HG03442 (cell line): ENCODE results near the gene KLK8.
"Not testable (repeated sequence)": the region's sequence is repeated elsewhere in the genome, so short reads cannot be mapped to it uniquely, and the experiment has no call there.

Experiments used
- ATAC-seq: cut with Tn5 transposase; IDR thresholded peaks from one replicate; pipeline ENCODE4 v1.9.1; 2021; ENCODE audit warnings: mild to moderate bottlenecking, moderate library complexity; ENCODE audit not compliant: unreplicated experiment

Gene KLK8

DNA sequence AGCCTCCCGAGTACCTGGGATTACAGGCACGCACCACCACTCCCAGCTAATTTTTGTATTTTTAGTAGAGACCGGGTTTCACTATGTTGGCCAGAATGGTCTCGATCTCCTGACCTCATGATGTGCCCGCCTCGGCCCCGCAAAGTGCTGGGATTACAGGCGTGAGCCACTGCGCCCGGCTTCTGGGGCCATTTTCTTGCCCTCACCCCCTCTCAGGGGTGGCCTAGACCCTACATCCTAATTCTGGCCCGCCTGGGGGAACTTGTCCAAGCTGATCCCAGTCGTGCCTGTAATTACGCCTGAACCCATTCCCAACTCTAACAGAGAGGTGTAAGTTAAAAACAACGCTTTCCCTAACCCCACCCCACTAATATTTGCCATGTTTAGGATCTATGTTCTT is 17.0 kb downstream of the KLK8 start:
- ATAC-seq = not testable (repeated sequence)

DNA sequence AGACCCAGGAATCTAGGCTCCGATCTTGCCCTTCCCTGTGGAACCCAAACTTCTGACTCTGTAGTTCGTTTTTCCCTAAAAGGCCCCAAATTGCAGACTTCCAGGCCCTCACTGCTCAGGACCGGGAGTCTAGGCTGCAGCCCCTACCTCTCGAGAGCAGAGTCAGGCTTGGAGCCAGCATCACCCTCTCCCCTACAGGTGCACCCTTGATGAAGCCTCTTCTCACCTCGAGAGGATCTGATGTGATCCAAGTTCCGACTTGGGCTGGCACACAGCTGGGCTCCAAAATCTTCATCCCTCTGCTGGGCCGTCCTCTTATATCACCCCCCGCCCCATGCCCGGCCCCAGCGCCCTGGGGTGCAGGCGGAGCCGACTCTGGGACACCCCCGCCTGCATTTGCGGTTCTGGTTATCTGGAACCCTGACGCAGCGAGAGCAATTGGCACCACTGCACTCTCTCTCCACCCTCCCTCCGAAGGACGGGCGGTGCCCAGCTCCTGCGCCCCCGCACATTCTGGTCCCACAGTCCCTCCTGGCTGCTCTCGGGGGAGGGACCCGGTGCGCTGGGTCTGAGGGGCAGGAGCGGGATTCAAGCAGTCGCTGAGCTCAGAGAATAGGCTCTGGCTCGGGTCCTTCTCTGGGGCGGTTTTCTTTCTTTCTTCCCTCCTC is 17.6 kb downstream of the KLK8 start, which contains the start of gene KLK7:
Gene KLK7, minus strand, starts transcription at position 293 of the 668 bp plus-strand sequence. CDS start 1,518 bp downstream, outside the sequence.
- no peak for ATAC-seq

DNA sequence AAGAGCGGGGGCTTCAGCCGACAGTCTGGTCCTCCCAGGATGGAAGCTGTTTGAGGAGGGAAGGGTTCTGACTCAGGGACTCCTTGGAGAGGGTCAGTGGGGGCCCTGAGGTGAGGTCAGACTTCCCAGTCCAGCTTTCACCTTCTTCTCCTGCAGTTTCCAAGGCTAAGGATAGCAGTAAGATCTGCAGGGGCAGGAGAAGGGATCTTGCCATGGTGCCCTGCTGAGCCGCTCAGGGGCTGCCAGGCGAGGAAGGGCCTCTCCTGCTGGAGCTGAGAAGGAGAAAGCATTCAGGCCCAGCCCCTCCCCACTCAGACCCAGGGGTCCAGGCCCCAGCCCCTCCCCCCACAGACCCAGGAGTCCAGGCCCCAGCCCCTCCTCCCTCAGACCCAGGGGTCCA is 19.2 kb downstream of the KLK8 start:
- ATAC-seq = no peak

DNA sequence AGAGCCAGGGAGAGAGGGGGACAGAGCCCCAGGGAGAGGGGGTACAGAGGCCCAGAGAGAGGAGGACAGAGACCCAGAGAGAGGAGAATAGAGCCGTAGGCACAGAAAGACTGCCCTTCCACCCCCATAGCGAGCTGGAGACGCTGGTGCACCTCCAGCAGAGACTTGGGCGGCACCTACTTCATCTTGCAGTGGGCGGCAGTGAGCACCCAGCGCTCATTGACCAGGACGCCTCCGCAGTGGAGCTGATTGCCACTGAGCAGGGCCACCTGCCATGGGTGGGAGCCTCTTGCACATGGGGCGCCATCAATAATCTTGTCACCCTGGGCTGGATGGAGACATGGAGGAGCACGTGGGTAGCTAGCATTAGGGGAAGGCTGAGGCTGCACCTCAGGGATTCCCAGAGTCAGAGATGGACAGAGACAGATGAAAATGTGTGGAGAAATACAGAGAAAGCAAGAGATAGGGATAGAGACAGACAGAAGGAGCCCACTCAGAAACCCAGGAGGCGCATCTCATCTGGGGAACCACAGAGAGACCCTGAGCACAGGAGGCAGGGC is 19.7 kb downstream of the KLK8 start:
- ATAC-seq = no peak

DNA sequence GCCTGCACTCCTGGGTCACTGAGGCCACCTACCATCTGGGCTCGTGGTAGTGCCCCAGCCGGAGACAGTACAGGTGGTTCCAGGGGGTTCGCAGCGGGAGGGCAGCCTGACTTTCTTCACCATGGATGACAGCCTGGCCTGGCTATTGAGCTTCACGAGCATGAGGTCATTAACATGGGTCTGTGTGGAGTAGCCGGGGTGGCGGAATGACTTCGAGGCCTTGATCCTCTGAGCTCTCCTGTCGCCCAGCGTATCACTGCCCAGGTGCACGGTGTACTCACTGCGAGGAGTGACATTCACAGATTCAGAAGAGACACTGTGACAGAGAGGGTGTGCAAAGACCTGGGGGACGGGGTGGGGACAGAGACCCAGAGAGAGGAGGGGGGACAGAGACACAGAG is 21.2 kb downstream of the KLK8 start:
- no peak for ATAC-seq

DNA sequence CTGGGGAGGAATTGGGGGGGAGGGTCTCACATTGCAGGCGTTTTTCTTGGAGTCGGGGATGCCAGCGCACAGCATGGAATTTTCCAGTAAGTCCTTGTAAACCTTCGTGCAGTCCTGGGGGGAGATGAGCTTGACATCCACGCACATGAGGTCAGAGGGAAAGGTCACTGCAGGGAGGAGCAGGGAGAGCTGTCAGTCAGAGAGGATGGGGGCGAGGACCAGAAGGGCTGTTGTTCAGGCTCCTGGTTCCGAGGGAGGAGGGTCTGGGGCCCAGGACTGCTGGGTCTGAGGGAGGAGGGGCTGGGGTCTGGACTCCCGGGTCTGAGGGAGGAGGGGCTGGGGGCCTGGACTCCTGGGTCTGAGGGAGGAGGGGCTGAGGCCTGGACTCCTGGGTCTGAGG is 21.6 kb downstream of the KLK8 start:
- no peak for ATAC-seq

DNA sequence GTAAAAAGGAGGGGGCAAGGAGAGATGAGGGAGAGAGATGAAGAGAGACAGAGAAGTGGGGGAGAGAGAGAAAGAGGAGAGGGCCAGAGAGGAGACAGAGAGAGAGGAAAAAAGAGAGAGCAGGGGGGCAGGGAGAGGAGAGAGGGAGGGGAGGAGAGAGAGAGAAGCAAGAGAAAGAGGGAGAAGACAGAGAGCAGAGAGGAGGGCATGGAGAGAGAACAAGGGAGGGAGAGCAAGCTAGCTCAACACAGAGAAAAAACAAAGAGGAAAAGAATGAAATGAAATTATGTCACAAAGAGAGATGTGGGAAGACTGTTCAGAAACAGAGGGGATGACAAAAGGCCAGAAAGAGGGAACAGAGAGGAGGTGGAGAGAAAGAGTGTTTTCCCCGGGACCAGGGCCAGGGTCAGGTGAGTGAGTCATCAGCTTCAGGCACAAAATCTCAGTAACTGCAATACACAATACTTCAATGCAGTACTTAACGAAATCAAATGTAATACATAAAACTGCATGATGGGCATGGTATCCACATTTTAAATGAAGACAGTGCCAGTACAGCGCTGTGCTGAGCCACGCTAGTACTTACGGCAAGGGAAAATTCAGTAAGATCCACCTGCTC is 22.5 kb downstream of the KLK8 start:
- ATAC-seq = no peak

DNA sequence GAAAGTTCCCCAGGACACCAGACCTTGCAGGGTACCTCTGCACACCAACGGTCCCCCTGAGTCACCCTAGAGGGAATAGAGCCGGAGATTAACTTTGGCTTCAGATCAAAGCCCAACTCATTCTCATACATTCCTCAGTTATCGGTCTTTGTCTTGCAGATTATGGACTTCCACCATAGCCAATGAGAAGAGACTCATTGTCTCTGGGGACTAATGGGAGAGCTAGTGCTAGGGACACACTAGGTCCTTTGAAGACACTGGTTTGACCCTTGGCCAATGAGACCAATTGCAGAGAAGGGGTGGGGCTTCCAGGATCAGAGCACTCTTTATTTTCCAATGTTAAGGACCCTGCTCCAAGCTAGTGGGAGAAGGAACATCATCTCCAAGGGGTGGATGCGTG is 23.8 kb downstream of the KLK8 start:
- no peak for ATAC-seq

DNA sequence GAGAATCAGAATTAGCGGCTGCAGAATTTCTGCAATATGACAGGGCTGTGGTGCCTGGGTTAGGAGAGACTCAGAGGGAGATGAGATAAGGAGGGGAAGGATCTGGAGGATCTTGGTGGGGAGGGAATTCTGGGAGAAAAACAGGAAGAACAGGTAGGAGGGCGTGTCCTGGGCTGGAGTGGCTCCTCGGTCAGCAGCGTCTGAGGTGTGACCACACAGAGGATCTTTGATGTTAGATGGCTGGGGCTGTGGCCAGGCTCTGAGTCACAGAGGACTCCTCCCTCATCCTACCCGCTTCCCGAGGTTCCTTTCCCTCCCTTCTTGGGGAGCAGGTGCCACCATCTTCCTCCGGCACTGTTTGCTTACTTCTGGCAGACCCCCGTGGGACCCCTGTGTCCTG is 25.6 kb downstream of the KLK8 start:
- ATAC-seq = no peak

DNA sequence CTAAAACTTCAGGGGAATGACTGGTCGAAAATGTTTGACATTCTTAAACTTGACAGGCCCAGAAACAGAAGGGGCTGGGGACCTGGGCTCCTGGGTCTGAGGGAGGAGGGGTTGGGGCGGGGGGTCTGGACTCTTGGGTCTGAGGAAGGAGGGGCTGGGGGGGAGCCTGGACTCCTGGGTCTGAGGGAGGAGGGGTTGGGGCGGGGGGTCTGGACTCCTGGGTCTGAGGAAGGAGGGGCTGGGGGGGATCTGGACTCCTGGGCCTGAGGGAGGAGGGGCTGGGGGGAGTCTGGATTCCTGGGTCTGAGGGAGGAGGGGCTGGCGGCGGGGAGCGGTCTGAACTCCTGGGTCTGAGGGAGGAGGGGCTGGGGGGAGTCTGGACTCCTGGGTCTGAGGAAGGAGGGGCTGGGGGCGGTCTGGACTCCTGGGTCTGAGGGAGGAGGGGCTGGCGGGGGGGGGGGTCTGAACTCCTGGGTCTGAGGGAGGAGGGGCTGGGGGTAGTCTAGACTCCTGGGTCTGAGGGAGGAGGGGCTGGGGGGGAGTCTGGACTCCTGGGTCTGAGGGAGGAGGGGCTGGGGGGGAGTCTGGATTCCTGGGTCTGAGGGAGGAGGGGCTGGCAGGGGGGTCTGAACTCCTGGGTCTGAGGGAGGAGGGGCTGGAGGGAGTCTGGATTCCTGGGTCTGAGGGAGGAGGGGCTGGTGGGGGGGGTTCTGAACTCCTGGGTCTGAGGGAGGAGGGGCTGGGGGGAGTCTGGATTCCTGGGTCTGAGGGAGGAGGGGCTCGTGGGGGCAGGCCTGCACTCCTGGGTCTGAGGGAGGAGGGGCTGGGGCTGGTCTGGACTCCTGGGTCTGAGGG is 26.5 kb downstream of the KLK8 start:
- ATAC-seq = no peak

DNA sequence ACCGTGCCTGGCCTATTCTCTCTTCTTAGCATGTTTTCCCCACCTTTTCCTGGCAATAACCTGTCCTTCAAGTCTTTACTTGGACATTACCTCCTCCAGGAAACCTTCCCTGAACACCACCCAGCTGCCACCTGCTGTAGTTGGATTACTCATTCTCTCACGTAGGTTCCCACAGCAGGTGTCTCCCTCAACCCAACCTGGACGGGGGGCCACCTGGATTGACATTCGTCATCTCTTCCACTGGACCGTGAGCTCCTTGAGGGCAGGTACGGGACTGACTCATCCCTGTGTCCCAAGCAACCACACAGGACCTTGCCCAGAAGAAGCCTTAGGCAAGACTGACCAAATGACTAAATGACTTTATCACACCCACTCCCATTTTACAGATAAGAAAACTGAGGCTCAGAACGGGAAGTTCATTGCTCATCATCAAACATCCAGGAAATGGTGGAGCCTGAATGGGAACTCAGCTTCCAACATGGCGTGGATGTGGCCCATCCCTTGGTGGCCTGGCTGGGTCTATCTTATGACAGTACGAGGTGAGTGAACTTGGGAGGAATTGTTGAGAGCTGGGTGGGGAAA is 28.5 kb downstream of the KLK8 start:
- no peak for ATAC-seq

DNA sequence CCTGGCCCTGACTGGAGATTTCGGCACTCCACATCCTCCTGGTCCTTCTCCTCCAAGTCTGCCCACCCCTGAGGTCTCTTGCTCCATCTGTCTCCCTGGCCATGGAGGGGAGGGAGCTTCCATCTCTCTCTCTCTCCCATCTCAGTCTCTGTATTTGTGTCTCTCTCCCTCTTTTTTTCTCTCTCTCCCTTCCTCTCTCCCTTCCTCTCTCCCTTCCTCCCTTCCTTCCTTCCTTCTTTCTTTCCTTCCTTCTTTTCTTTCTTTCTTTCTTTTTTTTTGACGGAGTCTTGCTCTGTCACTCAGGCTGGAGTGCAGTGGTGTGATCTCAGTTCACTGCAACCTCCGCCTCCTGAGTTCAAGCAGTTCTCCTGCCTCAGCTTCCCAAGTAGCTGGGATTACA is 31.6 kb downstream of the KLK8 start:
- not testable (repeated sequence) for ATAC-seq

DNA sequence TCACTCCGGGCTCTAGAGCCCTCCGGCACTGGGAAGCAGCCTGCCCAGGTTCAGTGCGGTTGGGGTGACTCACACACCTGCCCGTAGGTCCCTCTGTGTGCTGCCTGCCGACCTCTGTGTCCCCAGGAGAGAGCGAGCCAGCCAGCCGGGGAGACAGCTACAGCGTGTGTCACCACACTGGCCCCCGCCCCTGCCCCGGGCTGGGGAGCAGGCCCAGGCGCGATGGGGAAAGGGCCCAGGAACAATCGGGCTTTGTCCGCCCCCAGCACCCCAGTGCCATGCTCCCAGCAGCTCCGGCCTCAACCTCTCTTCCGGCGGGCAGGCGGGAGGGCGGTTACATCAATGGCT is 32.0 kb downstream of the KLK8 start, which contains the start of gene KLK6:
Gene KLK6, minus strand, starts transcription at position 179 of the 348 bp plus-strand sequence. CDS start 1,487 bp downstream, outside the sequence.
- ATAC-seq = no peak

DNA sequence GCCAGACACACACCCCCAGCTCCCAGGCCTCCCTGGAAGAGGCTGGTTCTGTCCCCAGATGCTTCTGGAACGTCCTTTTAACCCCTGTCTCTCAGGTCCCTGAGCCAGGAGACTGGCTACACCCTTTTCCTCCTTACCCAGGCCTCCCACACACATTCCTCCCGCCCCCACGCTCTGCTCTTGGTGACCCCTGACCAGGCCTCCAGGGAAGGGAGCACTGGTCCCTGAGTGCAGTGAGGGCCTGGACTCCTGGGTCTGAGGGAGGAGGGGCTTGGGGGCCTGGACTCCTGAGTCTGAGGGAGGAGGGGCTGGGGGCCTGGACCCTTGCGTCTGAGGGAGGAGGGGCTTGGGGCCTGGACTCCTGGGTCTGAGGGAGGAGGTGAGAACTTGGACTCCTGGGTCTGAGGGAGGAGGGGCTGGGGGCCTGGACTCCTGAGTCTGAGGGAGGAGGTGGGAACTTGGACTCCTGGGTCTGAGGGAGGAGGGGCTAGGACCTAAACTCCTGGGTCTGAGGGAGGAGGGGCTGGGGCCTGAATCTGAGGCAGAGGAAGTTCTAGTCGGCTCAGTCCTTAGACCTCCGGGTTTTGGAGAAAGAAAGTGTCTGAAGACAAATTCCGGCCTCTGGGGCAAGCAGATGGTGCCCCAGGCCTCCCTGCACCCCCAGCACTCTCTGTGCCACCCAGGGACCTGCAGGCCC is 32.5 kb downstream of the KLK8 start:
- no peak for ATAC-seq

DNA sequence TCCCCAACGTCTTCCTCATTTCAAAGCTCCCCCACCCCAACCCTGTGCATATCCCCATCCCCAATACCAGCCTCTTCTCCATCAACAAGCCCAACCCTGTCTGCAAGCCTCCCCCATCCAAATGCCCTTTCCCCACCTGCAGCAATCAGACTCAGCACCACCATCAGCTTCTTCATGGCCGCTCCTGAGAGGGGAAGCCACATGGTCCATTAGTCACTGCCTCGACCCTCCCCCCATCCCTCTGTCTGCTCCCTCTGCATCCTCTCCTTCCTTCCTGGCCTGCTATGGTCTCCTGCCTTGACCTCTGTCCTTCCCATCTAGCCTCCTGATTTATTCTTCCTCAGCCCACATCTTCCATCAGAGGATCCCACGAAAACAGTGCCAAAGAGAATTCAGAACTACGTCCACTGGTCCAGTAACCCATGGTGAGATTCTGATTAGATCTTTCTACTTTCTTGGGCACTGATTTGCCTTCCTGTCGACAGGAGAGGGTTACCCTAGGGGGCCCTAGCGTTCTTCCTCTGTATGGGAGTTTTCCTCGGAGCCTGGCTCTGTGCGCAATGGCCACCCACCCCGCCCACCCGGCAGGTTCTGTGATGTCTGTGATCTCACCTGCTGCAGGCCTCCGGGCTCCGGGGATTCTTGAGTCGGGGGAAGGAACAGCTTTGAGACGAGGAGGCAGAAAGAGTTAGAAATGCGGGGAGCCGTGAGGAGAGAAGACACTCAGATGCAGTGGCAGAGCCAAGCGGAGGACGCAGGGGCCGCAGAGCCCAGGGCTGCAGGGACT is 33.3 kb downstream of the KLK8 start:
- ATAC-seq = no peak

DNA sequence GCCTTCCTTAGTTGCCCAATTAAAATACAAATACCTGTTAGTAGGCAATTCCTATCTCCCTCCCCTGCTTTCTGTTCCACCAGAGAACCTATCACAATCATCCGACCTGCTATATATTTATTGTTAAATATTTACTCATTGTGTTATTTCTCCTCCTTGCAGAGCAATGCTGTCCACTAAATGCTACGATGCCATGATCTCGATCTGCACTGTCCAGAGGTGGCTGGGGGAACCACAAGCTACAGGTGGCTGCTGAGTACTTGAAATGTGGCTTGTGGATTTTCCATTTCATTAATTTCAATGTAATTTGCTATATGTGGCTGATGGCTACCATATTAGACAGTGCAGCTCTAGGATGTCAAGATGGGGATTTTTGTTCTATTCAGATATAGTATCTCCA is 37.1 kb downstream of the KLK8 start:
- no peak for ATAC-seq

DNA sequence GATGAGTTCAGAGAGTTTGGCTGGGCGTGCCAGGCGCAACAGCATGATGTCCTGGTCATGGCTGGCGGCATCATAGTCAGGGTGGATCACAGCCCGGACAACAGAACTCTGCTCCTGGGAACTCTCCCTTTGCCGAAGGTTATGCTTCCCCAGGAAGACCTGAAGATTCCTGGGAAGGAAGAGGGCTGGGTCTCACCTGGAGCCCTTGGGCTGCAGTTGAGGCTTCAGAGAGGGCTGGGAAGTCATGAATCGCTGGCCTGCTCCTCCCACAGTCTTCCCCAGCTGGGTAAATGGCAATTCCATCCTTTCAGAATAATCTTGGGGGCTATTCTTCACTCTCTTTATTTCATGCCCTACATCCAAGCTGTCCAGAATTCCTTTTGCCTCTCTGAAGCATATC is 38.0 kb downstream of the KLK8 start:
- ATAC-seq = no peak

DNA sequence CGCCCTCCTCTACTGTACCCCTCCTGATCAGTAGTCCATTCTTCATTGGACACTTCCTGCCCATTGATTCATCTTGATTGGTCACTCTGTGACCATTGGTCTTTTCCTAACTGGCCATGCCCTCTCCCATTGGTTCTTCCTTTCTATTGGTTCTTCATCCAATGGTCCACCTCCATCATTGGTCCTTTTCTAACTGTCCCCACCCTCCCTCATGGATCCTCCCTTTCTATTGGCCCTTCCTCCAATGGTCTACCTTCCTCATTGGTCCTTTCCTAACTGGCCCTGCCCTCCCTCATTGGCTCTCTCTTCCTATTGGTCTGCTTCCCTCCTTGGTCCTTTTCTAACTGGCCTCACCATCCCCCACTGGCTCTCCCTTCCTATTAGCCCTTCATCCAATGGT is 39.2 kb downstream of the KLK8 start:
- no peak for ATAC-seq

DNA sequence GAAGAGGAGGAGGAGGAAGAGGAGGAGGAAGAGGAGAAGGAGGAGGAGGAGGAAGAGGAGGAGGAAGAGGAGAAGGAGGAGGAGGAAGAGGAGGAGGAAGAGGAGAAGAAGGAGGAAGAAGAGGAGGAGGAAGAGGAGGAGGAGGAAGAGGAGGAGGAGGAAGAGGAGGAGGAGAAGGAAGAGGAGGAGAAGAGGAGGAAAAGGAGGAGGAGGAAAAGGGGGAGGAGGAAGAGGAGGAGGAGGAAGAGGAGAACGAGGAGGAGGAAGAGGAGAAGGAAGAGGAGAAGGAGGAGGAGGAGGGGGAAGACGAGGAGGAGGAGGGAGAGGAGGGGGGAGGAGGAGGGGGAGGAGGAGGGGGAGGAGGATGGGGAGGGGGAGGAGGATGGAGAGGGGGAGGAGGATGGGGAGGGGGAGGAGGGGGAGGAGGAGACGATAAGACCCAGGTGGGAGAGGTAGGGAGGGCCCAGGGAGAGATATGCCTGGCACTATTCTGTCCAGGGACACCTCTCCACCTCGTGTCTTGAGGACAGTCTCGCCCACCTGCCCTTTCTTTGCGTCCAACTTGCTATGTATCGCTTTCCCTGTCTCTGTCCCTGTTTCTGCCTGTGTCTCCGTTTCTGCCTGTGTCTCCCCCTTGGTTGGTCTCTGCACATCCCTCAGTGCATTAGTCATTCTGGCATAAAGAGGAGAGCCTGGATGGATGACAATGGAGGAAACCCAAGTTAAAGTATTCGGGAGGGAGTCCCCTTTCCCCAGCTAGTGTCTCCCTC is 41.5 kb downstream of the KLK8 start:
- no peak for ATAC-seq
